HG03442 (cell line): ENCODE data around the gene MTAP.

Experiments used
- ATAC-seq: cut with Tn5 transposase; IDR thresholded peaks from one replicate; pipeline ENCODE4 v1.9.1; 2021; ENCODE audit warnings: mild to moderate bottlenecking, moderate library complexity; ENCODE audit not compliant: unreplicated experiment

MTAP gene

GRCh38 chr9:21802418-21803000 is at the start of gene MTAP:
TSS of gene MTAP (plus strand) at chr9:21802636. CDS start at chr9:21802749, 113 bp downstream.
- ATAC-seq = peak; percentile 85

GRCh38 chr9:21753523-21753922 is 48.9 kb upstream of the MTAP start:
- ATAC-seq = no peak

GRCh38 chr9:21754741-21755140 is 47.7 kb upstream of the MTAP start:
- ATAC-seq = no peak

- ATAC-seq = no peak
Observed at GRCh38 chr9:21758540-21758939, 43.9 kb upstream of the MTAP start.

- ATAC-seq = peak; percentile 92
Observed at GRCh38 chr9:21761309-21761901, 41.0 kb upstream of the MTAP start.

GRCh38 chr9:21762064-21762463 is 40.4 kb upstream of the MTAP start:
- ATAC-seq = no peak

GRCh38 chr9:21764846-21765245 is 37.6 kb upstream of the MTAP start:
- ATAC-seq = no peak

GRCh38 chr9:21766096-21766495 is 36.3 kb upstream of the MTAP start:
- no peak for ATAC-seq

- no peak for ATAC-seq
Observed at GRCh38 chr9:21770871-21771560, 31.4 kb upstream of the MTAP start.

- ATAC-seq = no peak
Observed at GRCh38 chr9:21777701-21778100, 24.7 kb upstream of the MTAP start.

- ATAC-seq = no peak
Observed at GRCh38 chr9:21778304-21778703, 24.1 kb upstream of the MTAP start.

- ATAC-seq = no peak
Observed at GRCh38 chr9:21779397-21779796, 23.0 kb upstream of the MTAP start.

GRCh38 chr9:21781656-21782055 is 20.8 kb upstream of the MTAP start:
- no peak for ATAC-seq

GRCh38 chr9:21782205-21782604 is 20.2 kb upstream of the MTAP start:
- no peak for ATAC-seq

- ATAC-seq = no peak
Observed at GRCh38 chr9:21788752-21789151, 13.7 kb upstream of the MTAP start.

GRCh38 chr9:21789541-21790037 is 12.8 kb upstream of the MTAP start:
- peak; percentile 98 for ATAC-seq

GRCh38 chr9:21795483-21795882 is 7.0 kb upstream of the MTAP start:
- ATAC-seq = no peak

GRCh38 chr9:21796768-21797167 is 5.7 kb upstream of the MTAP start:
- ATAC-seq = no peak

GRCh38 chr9:21800931-21801682 is 1.3 kb upstream of the MTAP start:
- ATAC-seq = no peak

- peak; percentile 4 for ATAC-seq
Observed at GRCh38 chr9:21801683-21802417, 586 bp upstream of the MTAP start.

GRCh38 chr9:21803649-21804048 is 1.2 kb downstream of the MTAP start:
- ATAC-seq = no peak
